ENCODE measurements around the gene ABRACL.
"Not testable (repeated sequence)": the region's sequence is repeated elsewhere in the genome, so short reads cannot be mapped to it uniquely, and the experiment has no call there.

- not testable (repeated sequence) for TF ChIP-seq EZH2phosphoT487 (IDR thresholded peaks at IDR 0.05; ENCODE audit: borderline replicate concordance, low read depth, low read length); CTCF (conservative IDR thresholded peaks at IDR 0.05; ENCODE audit: low read length)
Observed at GRCh38 chr6:139048912-139049311, 20.4 kb downstream of the ABRACL start.

Measured in OCI-LY7 (cell line).